HG03060 (cell line): ENCODE results near the gene ADD2.
"Not testable (repeated sequence)": the region's sequence is repeated elsewhere in the genome, so short reads cannot be mapped to it uniquely, and the experiment has no call there.

Experiments used
- ATAC-seq: cut with Tn5 transposase; IDR thresholded peaks from one replicate; pipeline ENCODE4 v1.9.1; 2021; ENCODE audit warnings: low read depth, moderate number of reproducible peaks; ENCODE audit not compliant: unreplicated experiment

ADD2 gene, protein sequence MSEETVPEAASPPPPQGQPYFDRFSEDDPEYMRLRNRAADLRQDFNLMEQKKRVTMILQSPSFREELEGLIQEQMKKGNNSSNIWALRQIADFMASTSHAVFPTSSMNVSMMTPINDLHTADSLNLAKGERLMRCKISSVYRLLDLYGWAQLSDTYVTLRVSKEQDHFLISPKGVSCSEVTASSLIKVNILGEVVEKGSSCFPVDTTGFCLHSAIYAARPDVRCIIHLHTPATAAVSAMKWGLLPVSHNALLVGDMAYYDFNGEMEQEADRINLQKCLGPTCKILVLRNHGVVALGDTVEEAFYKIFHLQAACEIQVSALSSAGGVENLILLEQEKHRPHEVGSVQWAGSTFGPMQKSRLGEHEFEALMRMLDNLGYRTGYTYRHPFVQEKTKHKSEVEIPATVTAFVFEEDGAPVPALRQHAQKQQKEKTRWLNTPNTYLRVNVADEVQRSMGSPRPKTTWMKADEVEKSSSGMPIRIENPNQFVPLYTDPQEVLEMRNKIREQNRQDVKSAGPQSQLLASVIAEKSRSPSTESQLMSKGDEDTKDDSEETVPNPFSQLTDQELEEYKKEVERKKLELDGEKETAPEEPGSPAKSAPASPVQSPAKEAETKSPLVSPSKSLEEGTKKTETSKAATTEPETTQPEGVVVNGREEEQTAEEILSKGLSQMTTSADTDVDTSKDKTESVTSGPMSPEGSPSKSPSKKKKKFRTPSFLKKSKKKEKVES

DNA sequence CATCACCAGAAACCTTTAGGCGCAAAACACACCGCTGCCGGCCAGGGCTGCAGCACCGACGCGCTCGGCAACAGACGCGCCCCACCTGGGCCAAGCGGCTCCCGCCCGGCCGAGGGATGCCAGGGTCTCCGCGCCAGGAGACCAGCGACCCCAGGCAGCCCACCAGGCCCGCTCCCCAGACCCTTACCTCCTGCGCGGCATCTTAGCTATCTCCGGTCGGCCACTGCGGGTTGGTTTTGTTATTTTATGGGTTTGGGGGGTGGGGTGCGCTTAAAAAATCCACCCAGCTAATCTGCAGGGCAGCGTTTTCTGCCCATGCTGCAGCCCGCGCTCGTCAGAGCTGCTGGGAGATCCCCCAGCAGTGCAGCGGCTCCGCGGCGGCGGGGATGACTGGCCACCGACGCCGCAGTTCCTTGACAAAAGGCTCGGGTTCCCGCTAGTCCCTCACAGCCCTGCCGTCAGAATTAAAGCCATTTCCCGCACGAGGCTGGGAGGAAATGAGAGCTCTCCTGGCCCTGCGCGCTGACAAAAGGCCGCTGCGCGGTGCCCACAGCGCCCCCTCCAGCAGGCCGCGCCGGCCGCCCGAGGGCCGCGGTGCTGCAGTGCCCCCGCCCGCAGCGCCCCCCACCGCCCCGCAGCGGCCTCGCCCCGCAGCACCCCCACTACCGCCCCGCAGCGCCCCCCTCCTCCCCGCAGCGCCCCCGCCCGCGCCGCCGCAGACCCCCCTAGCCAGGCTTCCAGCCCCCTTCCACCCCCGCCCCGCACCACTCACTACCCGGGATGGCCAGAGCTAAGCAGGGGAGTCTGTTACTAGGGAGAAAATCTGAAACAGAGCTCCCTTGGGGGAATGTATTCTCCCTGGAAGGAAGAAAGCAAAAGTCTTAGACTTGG is at the start of gene ADD2:
Gene ADD2, minus strand, starts transcription at position 502 of the 891 bp plus-strand sequence. CDS start 61,792 bp downstream, outside the sequence.
- no peak for ATAC-seq

DNA sequence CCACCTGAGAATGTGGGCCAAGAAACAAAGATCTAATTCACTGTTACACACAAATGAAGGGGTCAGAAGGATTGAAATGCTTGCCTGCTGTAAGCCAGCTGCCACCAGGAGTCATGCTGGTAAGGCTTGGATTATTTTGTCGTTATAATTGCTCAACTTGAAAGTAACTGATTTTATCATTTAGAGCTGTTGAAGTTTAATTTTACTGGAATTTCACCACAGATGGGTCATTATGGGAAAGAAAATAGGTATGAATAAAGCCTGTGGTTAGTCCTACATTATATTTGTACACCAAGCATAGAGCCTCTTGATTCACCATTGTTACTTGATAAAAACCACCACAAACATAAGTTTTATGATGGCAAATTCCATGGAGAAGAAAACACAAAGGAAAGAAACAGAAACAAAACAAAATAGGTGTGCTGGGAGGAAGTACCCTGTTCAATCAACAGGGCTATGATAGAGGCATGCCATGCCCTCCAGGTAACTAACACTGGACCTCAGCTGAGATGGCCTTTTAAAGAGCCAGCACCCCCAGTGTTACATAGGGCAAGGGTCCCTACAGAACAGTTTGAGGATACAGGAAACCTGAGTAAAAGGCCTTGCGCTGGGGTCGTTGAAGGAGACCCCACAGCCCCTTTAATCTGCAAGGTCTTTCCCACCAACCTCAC is 49.4 kb upstream of the ADD2 start:
- no peak for ATAC-seq

DNA sequence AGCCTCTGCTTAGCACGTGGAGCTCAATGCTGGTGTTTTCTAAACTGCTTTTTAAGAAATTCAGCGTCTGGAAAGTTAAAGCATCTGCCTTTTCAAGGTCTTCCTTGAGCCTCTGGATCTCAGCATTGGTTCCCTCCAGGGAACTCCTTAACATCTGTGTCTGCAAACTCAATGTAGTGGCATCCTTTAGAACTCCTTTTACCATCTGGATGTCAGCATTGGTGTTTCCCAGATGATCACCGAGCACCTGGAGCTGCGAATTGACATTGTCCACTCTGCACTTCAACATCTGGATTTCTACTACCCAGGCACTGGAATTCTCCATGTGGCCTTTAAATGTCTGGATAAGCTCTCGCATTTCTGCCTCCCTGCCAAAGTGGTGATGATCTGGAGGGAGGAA is 48.7 kb upstream of the ADD2 start:
- no peak for ATAC-seq

DNA sequence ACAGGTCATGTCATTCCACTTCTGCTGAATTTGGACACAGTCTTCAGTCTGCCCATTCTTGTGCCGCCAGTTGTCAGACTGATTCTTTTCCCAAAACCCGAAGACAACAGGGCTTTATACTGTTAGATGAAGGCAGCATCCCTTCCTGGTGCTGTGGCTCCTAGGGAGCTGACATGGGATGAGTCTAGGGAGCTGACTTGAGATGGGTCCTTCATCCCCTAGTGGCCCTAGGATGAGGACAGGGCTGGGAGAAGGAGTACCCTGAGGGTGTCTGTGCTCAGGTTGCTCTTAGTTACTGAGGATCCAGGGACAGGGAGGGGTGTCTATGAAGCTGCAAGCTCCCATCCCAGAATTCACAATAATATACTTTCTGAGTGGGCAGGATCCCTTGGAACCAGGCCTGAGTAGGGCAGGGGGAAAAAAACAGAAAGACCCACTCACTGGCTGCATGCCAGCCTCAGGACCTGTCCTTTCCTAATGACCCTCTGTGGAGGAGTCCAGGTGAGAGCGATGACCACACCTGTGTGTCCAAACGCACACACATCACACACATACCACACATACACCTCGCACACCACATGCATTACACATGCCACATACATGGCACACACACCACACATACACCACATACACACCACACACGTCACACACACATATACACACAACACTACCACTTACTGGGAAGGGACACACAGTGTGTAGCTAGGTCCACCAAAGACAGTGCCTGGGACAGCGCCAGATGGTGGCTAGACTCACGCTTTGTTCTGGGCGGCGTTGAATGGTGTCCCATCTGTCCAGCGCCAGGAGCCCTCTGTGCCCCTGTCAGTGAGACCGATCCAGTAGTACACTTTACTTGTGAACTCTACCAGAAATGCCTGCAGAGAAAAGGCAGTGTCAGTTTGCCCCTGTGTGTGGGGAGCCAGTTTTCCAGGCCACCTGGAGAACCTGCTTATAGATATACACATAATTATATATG is 41.3 kb upstream of the ADD2 start:
- ATAC-seq = no peak

DNA sequence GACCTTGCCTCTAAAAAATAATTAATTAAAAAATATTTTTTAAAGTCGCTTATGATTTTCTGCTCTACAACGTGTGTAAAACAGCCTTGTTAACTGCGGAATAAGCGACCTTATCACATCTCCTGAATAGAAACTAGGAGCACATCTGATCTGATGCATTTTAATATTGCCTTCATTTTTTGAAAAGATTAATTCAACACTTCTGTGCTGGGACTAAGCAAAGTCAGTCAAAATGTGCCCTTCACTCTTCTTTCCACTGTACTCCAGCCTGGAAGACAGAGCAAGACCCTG is 39.8 kb upstream of the ADD2 start:
- ATAC-seq = no peak

DNA sequence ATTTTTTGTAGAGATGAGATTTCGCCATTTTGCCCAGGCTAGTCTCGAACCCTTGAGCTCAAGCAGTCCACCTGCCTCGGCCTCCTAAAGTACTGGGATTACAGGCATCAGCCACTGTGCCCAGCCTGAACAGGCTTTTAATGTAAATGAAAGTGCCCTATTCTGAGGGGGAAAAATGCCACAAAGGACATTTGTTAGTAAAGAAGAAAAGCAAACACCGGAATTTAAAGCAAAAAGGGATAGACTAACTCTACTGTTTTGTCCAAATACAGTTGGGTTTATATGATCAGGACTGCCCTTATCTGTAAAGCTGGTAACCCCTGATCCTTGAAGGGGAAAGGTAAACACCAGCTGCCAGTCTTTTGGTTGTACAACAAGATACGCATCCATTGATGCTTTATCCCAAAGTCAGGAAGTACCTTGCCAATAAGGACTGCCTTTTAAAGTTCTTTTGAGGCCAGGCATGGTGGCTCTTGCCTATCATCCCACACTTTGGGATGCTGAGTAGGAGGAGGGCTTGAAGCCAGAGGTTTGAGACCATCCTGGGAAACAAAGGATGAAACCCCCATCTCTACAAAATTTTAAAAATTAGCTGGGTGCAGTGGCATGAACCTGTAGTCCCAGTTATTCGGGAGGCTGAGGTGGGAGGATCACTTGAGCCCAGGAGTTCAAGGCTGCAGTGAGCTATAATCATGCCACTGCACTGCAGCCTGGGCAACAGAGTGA is 39.3 kb upstream of the ADD2 start:
- ATAC-seq = no peak

DNA sequence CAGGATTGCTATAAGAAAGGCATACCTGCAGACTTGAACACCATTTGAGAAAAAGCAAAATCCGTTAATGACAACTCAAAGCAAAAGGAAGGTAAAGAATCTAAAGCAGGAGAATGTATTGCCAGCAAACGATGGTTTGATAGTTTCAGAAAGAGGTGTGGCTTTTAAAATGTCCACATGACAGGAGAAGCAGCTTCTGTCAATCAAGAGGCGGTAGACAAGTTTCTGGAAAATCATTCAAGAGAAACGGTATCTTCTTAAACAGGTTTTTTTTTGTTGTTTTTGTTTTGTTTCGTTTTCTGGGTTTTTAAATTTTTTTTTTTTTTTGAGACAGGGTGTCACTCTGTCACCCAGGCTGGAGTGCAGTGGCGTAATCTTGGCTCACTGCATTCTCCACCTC is 38.6 kb upstream of the ADD2 start:
- ATAC-seq = no peak

DNA sequence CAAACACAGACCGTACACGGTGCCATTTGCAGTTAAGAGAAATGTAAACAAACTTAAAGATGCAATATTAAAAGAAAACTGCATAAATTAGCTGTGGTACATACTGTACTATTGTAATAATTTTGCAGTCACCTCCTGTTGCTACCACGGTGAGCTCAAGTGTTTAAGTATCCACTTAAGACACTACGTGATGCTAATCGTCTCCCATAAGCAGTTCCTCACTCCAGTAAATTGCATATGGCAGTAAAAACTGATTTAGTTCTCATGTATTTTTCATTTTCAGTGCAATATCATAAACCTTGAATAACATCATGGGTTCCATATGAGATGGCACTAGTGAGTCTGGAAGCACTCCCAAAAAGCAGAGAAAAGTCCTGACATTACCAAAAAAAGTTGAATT is 38.0 kb upstream of the ADD2 start:
- no peak for ATAC-seq

DNA sequence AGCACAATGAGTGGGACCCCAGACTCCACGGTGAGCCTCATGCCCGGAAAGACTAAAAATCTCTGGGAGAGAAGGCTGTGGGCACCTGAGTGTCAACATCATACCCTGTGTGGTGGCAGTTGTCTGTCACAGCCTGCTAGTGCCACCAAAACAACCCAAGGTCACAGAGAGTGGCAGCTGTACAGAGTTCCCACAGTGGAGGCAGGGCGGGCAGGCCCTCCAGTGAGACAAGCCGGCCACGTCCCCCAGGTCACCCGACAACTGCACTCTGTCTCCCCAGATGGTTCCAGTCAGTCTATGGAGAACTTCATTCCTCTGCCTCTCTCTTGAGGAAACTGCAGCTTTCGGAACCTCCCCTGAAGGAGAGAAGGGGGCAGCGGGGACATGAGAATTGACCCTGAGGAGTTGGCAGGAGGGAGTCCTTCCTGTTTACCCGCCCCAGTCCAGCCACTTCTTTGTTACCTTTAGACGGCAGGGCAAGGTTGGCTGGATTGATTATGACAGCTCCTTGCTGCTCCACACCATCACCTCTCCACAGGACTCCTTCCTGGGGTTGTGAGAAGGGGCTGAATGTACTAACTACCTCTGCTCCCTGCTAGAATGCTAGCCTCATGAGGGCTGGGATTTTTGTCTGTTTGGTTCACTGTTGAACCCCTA is 33.7 kb upstream of the ADD2 start:
- no peak for ATAC-seq

DNA sequence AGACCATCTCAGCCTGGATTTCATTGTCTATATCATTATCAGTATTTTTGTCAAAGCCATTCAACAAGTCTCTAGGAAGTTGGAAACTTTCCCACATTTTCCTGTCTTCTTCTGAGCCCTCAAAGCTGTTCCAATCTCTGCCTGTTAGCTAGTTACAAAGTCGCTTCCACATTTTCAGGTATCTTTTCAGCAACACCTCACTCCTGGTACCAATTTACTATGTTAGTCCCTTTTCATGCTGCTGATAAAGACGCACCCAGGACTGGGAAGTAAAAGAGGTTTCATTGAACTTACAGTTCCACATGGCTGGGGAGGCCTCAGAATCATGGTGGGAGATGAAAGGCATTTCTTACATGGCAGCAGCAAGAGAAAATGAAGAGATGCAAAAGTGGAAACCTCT is 31.7 kb upstream of the ADD2 start:
- ATAC-seq = no peak

DNA sequence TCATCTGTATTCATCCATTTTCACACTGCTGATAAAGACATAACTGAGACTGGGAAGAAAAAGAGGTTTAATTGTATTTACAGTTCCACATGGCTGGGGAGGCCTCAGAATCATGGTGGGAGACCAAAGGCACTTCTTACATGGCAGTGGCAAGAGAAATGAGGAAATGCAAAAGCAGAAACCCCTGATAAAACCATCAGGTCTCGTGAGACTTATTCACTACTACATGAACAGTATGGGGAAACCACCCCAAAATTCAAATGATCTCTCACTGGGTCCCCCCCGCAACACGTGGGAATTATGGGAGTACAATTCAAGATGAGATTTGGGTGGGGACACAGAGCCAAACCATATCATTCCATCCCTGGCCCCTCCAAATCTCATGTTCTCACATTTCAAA is 30.0 kb upstream of the ADD2 start:
- not testable (repeated sequence) for ATAC-seq

DNA sequence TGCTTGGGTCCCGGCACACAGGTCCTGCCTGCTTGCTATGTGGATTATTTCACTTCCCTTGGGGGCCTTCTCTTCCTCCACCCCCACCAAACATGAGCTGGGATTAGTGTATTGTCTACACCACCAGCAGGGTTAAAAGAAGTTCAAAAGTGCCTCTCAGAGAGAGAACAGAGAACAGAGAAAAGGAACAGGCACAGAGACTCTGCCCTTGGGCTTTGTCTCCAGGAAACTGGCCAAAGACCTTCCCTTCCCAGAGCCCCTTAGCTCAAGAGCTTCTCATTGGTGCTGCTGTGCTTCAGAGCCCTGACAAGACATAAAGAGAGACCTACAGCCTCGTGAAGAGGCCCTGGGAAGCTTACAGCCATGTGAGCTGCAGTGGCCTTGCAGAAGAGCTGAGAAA is 29.5 kb upstream of the ADD2 start:
- ATAC-seq = no peak

DNA sequence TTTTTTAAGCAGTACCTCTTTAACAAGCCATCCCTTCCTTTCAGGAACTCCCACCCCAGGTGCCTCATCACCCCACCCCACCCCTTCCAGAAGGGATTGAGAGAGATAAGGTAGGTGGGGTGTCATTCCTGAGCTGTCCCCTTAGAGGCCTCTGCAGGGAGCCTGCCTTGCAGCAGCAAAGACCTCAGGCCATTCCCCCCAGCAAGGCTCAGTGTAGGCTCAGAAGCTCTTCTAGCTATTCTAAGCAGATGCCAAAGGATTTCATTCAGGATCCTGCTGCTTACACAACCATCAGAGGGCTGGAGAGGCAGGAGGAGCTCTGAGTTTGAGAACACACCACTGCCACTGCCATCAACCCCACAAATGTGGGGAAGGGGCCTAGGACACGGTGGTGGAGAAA is 28.3 kb upstream of the ADD2 start:
- no peak for ATAC-seq

DNA sequence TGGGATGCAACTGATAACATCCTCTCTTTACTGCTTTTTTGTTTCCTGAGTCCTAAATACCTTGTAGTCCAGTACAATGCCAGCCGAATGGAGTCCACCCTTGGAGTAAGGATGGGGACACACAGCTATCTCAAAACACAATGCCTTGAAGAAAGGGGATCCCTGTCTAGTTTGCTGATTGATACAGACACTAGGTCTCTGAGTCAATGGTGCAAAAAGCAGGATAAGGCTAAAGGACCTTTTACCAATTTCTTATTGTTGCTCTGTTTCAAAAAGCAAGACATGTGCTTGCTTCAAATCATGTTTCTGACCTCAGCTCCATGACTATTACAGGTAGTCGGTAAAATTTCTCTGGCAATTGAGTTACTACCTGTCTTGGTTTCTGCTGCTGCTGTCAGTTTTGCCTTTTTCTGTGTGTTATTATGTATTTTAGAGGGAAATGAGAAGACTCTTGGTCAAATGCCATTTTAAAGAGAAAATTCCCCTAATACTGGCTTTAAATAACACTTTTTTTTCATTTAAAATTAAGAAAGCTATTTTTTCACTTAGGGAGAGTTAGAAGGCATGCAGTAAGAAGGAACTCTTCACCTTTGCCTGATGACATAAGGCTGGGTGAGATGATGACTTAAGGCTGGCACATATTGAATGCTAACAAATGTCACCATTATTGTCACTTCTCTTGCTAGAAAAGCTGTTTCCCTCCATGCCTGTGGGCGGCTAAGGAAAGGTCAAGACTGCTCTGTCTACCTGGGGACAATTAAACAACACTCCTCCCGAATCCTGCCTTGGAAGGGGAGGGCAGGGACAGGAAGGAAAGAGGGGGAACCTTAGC is 27.4 kb upstream of the ADD2 start:
- ATAC-seq = no peak

DNA sequence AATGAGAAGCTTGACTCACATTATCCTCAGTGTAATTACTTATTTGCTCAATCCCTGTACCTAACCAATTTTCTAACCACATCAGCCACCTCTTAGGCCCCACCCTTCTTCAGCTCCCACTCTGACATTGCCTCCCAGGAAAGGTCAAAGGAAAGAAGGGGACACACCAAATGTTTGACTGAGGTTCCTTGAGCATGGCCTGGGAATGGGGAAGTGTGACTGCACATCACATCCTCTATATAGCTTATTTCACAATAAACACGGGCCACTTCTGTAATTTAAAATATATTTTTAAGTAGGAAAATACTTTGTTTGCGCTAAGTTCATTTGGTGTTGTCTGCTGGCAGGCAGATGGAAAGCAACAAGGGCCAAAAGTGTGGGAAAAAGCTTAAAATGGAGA is 25.4 kb upstream of the ADD2 start:
- no peak for ATAC-seq

DNA sequence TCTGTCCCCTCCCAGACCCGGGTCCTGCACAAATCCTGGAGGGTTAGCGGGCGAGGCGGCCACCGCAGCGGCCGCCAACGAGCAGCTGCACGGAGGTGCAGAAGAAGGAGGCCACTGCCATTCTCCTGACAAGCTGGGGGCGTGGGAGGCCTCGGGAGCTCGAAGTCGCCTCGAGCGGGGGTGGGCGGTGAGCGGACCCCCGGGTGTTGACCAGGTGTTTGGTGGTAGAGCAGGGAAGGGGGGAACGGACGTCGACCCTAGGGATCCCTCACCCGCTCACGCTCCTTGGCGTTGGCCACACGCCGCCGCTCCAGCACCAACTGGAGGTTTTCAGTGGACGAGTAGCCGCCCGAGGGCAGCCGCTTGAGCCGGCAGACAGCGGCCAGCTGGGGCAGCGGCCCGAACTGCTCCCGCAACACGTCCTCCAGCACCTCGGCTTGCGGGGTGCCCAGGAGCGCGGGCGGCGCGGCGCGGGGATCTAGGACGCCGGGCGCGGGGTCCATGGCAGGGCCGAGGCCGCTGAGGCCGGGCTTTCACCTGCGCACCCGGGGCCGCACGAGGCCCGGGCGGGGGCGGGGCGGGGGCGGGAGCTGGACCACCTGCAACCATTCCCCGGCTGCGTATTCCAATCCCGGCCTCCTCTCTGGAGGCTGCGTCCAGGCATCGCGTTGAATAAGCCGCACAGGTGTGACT is 22.3 kb upstream of the ADD2 start, which contains the start of gene FIGLA:
Gene FIGLA, minus strand, starts transcription at position 508 of the 693 bp plus-strand sequence. Its CDS starts 5 bp downstream, at position 503.
- ATAC-seq = no peak
